PC-3 (cell line): ENCODE results near the gene ADAP2. TPM values are rescaled to one million over a fixed set of nuclear protein-coding genes. Genes with fewer than 3 reads are reported as not detected.

ENCODE experiments used
- ATAC-seq: fragments of 200-7000 bp; cut with Tn5 transposase; 2 replicates; pipeline ENCODE4 v1.9.1; 2020; ENCODE audit warnings: mild to moderate bottlenecking, moderate library complexity
- Bru-seq: library from RNA; stranded (reverse); fragments of 400-500 nt; gene quantifications from one replicate; lab custom pipeline; 2021; lab: Mats Ljungman, UMichigan
- BruChase-seq, 2 experiments: library from RNA; stranded (reverse); fragments of 400-500 nt; gene quantifications; one replicate each; lab custom pipeline; 2021; lab: Mats Ljungman, UMichigan
- BruUV-seq: library from RNA; stranded (reverse); fragments of 400-500 nt; replicated peaks from 2 replicates; lab custom pipeline; 2021; lab: Mats Ljungman, UMichigan
- CTCF ChIA-PET: fragments of 300-600 bp; sonication (Branson Sonifier 250); formaldehyde crosslinking; loops from one replicate; lab custom pipeline; 2022; ENCODE audit warnings: antibody characterized with exemption; lab: Charles Lee
- POLR2A ChIA-PET: fragments of 300-600 bp; sonication (Branson Sonifier 250); formaldehyde crosslinking; loops from one replicate; lab custom pipeline; 2022; ENCODE audit warnings: antibody characterized with exemption; ENCODE audit not compliant: unreplicated experiment; lab: Charles Lee
- DNase-seq: peaks from one replicate; pipeline ENCODE4 v3.0.0-alpha.2; 2015
- H2AFZ ChIP-seq: fragments of 300-600 bp; sonication (generic); 2 replicates; pipeline ENCODE4 v1.6.0; 2016; ENCODE audit warnings: antibody characterized with exemption, low read length
- H3F3A ChIP-seq: fragments of 300-600 bp; sonication (generic); one replicate; pipeline ENCODE4 v1.6.0; 2017; ENCODE audit warnings: antibody characterized with exemption, low read length, control low read depth, mild to moderate bottlenecking; ENCODE audit not compliant: unreplicated experiment
- H3K27ac ChIP-seq: fragments of 300-600 bp; sonication (generic); 2 replicates; pipeline ENCODE4 v1.5.1; 2016; ENCODE audit warnings: mild to moderate bottlenecking, low read length
- H3K27me3 ChIP-seq: fragments of 300-600 bp; sonication (generic); 2 replicates; pipeline ENCODE4 v1.6.1; 2016; ENCODE audit warnings: low read length, mixed read lengths
- H3K36me3 ChIP-seq: fragments of 300-600 bp; sonication (generic); 2 replicates; pipeline ENCODE4 v1.6.1; 2016; ENCODE audit warnings: low read depth, mixed run types, low read length, mixed read lengths
- H3K4me1 ChIP-seq: fragments of 300-600 bp; sonication (generic); 2 replicates; pipeline ENCODE4 v1.5.1; 2016; ENCODE audit warnings: low read length; ENCODE audit not compliant: insufficient read depth
- H3K4me2 ChIP-seq: fragments of 300-600 bp; sonication (generic); 2 replicates; pipeline ENCODE4 v1.6.0; 2016; ENCODE audit warnings: low read length
- H3K4me3 ChIP-seq: fragments of 300-600 bp; sonication (generic); 2 replicates; pipeline ENCODE4 v1.5.1; 2016; ENCODE audit warnings: mild to moderate bottlenecking, low read length, mixed read lengths
- H3K79me2 ChIP-seq: fragments of 300-600 bp; sonication (generic); 2 replicates; pipeline ENCODE4 v1.6.1; 2017; ENCODE audit warnings: low read length, mixed read lengths
- H3K9ac ChIP-seq: fragments of 300-600 bp; sonication (generic); 2 replicates; pipeline ENCODE4 v1.6.0; 2016; ENCODE audit warnings: mild to moderate bottlenecking, low read length
- H3K9me2 ChIP-seq: fragments of 300-600 bp; sonication (generic); replicated peaks from 2 replicates; pipeline ENCODE4 v1.6.1; 2016; ENCODE audit warnings: mixed run types, low read length, mixed read lengths
- H3K9me3 ChIP-seq: fragments of 300-600 bp; sonication (generic); 2 replicates; pipeline ENCODE4 v1.6.1; 2016; ENCODE audit warnings: low read length, mixed read lengths
- H4K20me1 ChIP-seq: fragments of 300-600 bp; sonication (generic); 2 replicates; pipeline ENCODE4 v1.6.1; 2016; ENCODE audit warnings: low read length, mixed read lengths
- EZH2 ChIP-seq: fragments of 300-600 bp; sonication (generic); IDR thresholded peaks from one replicate; pipeline ENCODE4 v1.6.1; 2017; ENCODE audit warnings: antibody characterized with exemption, mild to moderate bottlenecking, low read length; ENCODE audit not compliant: unreplicated experiment
- EZH2phosphoT487 ChIP-seq: fragments of 300-600 bp; sonication (generic); IDR thresholded peaks from 2 replicates; pipeline ENCODE4 v1.6.1; 2018; ENCODE audit warnings: mild to moderate bottlenecking, antibody characterized with exemption, low read length, borderline replicate concordance
- intact Hi-C: fragments of 100-400 bp; cut with micrococcal nuclease; formaldehyde crosslinking; loops from 2 replicates; pipeline ENCODE4 v1.9.0; 2023
- long read RNA-seq: library from polyadenylated mRNA; unstranded; transcript quantifications from one replicate; pipeline ENCODE4 v2.0.0, GENCODE V29; 2021; ENCODE audit not compliant: unreplicated experiment
- total RNA-seq: library from RNA; depleted of rRNA; stranded (reverse); fragments of >200 nt; gene quantifications from 2 replicates; pipeline ENCODE4 v1.2.3, GENCODE V29; 2014; rRNA removed
- TF ChIP-seq, protein P1 (sequence below): fragments of 300-600 bp; sonication (generic); conservative IDR thresholded peaks from 2 replicates; pipeline ENCODE4 v1.5.1; 2017; ENCODE audit warnings: antibody characterized with exemption, low read depth, mild to moderate bottlenecking, low read length

ADAP2 gene, protein sequence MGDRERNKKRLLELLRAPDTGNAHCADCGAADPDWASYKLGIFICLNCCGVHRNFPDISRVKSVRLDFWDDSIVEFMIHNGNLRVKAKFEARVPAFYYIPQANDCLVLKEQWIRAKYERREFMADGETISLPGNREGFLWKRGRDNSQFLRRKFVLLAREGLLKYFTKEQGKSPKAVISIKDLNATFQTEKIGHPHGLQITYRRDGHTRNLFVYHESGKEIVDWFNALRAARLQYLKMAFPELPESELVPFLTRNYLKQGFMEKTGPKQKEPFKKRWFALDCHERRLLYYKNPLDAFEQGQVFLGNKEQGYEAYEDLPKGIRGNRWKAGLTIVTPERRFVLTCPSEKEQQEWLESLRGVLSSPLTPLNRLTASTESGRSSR
- 0.86 and 2.5 TPM in 2 replicates for total RNA-seq
- Bru-seq, nascent RNA = percentile 25 among the genes with signal in this experiment
- percentile 27 among the genes with signal in this experiment for BruChase-seq, experiment 1, labeled RNA remaining after a 6-hour chase
- BruChase-seq, experiment 2, labeled RNA remaining after a 2-hour chase = percentile 21 among the genes with signal in this experiment
- long read RNA-seq, partial matches to known transcripts = 0 of 2 reads
- long read RNA-seq, other reads (novel, unspliced or antisense) = 2 of 2 reads

DNA sequence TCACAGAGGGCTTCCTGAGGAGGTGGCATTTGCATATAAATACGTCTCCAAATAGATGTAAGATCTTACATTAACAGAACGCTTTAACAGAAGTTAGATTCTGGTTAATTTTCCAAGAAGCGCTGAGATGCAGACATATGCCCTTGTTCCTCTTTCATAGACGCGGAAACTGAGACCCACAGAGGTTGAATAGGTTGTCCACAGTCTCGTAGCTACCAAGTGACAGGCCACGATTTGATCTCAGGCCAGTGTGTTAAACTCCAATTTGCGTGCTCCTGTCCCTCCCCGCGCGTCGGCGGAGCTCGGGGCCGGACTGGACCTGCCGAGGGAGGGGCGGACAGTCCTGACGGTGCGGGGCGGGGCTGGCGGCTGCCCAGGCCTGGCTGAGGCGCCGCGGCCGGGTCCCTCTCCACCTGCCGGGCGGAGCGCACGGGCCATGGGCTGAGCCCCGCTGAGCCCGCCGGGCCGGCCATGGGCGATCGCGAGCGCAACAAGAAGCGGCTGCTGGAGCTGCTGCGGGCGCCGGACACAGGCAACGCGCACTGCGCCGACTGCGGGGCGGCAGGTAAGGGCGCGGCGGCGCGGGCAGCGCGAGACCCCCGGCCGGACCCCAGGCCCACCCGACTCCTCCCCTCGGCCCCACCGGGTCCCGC lies at the start of gene ADAP2:
ADAP2 (plus strand) TSS at position 402 of the 653 bp plus-strand sequence; CDS start at position 472, 70 bp downstream.
- Histone ChIP-seq H3K9me2 (no peaks in the 10 kb centered on the region), H3K9ac (no peak within 1 kb of the TSS), H3K36me3 (no peaks in the 10 kb centered on the region), H2AFZ (peak within 1 kb of the TSS; percentile 67; the same call in 1 of the 2 replicates), H3K9me3 (no peaks in the 10 kb centered on the region), H3K4me1 (0 out of 2 replicates have a peak, but pooled peaks cover 6% of the 10 kb centered on the region), H3F3A (no peaks in the 10 kb centered on the region), H3K4me2 (peak within 1 kb of the TSS; percentile 87), H3K27me3 (no peaks in the 10 kb centered on the region), H4K20me1 (no peaks in the 10 kb centered on the region), H3K79me2 (no peaks in the 10 kb centered on the region), H3K4me3 (peak within 1 kb of the TSS; percentile 64), H3K27ac (no peak within 1 kb of the TSS)
- DNase-seq (peak; percentile 36), ATAC-seq (peak; percentile 91)
- ChIA-PET POLR2A (interaction anchor here (0.6 kb wide), 1 partner anchor 77 kb away, joined by 7 read pairs; no protein-coding TSS in a partner anchor), CTCF (no interaction called here)
- TF ChIP-seq EZH2 (no peak), EZH2phosphoT487 (no peak)
- BruUV-seq = no TSS peak
- intact Hi-C loops = no loop called here

DNA sequence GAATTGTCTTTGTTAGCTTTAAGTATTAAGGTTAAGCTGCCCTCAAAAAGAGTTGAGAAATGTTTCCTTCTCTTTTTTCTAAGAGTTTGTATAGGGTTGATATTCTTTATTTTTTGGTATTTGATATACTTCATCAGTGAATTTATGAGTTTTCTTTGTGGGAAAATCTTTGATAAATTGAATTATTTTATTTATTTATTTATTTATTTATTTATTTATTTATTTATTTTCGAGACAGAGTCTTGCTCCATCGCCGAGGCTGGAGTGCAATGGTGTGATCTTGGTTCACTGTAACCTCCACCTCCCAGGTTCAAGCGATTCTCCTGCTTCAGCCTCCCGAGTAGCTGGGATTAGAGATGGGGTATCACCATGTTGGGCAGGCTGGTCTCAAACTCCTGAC lies 35.6 kb upstream of the ADAP2 start:
- TF ChIP-seq EZH2 = no peak
- no peak for TF ChIP-seq EZH2phosphoT487
- TF ChIP-seq, protein P1, sequence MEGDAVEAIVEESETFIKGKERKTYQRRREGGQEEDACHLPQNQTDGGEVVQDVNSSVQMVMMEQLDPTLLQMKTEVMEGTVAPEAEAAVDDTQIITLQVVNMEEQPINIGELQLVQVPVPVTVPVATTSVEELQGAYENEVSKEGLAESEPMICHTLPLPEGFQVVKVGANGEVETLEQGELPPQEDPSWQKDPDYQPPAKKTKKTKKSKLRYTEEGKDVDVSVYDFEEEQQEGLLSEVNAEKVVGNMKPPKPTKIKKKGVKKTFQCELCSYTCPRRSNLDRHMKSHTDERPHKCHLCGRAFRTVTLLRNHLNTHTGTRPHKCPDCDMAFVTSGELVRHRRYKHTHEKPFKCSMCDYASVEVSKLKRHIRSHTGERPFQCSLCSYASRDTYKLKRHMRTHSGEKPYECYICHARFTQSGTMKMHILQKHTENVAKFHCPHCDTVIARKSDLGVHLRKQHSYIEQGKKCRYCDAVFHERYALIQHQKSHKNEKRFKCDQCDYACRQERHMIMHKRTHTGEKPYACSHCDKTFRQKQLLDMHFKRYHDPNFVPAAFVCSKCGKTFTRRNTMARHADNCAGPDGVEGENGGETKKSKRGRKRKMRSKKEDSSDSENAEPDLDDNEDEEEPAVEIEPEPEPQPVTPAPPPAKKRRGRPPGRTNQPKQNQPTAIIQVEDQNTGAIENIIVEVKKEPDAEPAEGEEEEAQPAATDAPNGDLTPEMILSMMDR = no peak
- no peaks in the 10 kb centered on the region for H3K4me1 ChIP-seq
- H4K20me1 ChIP-seq = no peaks in the 10 kb centered on the region
- no peaks in the 10 kb centered on the region for H3F3A ChIP-seq
- no peak overlapping the region for H3K4me3 ChIP-seq
- ATAC-seq (no peak), DNase-seq (no peak)
- H3K79me2 ChIP-seq = no peaks in the 10 kb centered on the region
- H3K9me3 ChIP-seq = no peaks in the 10 kb centered on the region
- ChIA-PET CTCF (no interaction called here), POLR2A (no interaction called here)
- H3K27ac ChIP-seq = no peak overlapping the region
- H3K27me3 ChIP-seq = no peaks in the 10 kb centered on the region
- no peak overlapping the region for H3K4me2 ChIP-seq
- no TSS peak for BruUV-seq
- no peaks in the 10 kb centered on the region for H3K9me2 ChIP-seq
- no peak overlapping the region for H2AFZ ChIP-seq
- H3K9ac ChIP-seq = no peak overlapping the region
- intact Hi-C loops = no loop called here
- H3K36me3 ChIP-seq = no peaks in the 10 kb centered on the region

DNA sequence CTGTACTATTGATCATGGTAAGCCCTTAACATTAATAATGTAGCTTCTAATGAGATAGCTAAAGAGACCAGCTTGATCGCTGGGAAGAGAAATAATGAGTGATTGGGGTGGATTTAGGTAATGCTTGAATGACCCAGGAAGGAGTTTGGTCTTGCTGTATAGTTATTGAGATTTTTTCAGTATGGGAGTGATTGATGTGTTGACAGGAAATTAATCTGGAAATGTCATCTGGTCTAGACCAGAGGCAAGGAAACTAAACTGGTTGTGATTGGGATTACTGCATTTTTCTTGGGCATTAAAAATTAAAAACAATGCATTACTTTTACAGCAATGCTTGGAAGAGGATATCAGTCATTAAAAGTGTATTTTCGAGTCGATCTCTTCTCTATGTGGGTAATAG lies 27.5 kb upstream of the ADAP2 start:
- no peak for ATAC-seq
- ChIA-PET POLR2A (no interaction called here), CTCF (no interaction called here)
- Histone ChIP-seq H3K36me3 (no peaks in the 10 kb centered on the region; the same call in 1 of the 2 replicates), H3K4me3 (no peak overlapping the region), H4K20me1 (no peaks in the 10 kb centered on the region), H3F3A (no peaks in the 10 kb centered on the region), H3K9me2 (no peaks in the 10 kb centered on the region), H3K4me2 (no peak overlapping the region), H3K27me3 (no peaks in the 10 kb centered on the region), H3K4me1 (no peaks in the 10 kb centered on the region), H3K79me2 (no peaks in the 10 kb centered on the region), H3K9me3 (no peaks in the 10 kb centered on the region), H2AFZ (no peak overlapping the region), H3K27ac (no peak overlapping the region), H3K9ac (no peak overlapping the region)
- BruUV-seq = no TSS peak
- intact Hi-C loops = no loop called here
- no peak for DNase-seq
- no peak for TF ChIP-seq EZH2phosphoT487
- TF ChIP-seq, protein P1 = no peak
- no peak for TF ChIP-seq EZH2
